ENCODE data around the gene DHPS. TPM values are rescaled to one million over a fixed set of nuclear protein-coding genes. Genes with fewer than 3 reads are reported as not detected.

The DHPS gene
- total and polyA plus RNA-seq, 2 of the 4 experiments (the other 2 are of a cell fraction) = 82.8 to 85.0 TPM

GRCh38 chr19:12730064-12730463 lies 48.4 kb upstream of the DHPS start:
- H3K4me3 ChIP-seq (ENCODE audit: insufficient read depth, low read depth, low read length) = no peak overlapping the region
- no peaks in the 10 kb centered on the region for H3K27me3 ChIP-seq (ENCODE audit: control insufficient read depth, insufficient read depth, low read length)
- DNase-seq (no peak), ATAC-seq (ENCODE audit: low read depth) (no peak)
- no peak overlapping the region for H2BK120ac ChIP-seq (ENCODE audit: low read depth, low read length)
- no peak overlapping the region for H3K56ac ChIP-seq (ENCODE audit: extremely low read depth, insufficient read depth, low read length)
- POLR2A ChIA-PET (ENCODE audit: unreplicated experiment) = no interaction called here
- no peak overlapping the region for H4K5ac ChIP-seq (ENCODE audit: low read depth, low read length)
- H3K23ac ChIP-seq (ENCODE audit: low read depth, low read length) = no peak overlapping the region
- no peak overlapping the region for H3K27ac ChIP-seq (ENCODE audit: insufficient read depth, low read length)
- peaks cover 4% of the 10 kb centered on the region; the same call in 1 of the 2 replicates for H3K9me1 ChIP-seq (ENCODE audit: insufficient read depth, low read length)
- H4K8ac ChIP-seq (ENCODE audit: low read depth in 2 of 2, low read length in 2 of 2) = no peak overlapping the region
- H2AK5ac ChIP-seq (ENCODE audit: low read depth, low read length) = no peak overlapping the region
- H3K18ac ChIP-seq (ENCODE audit: low read depth, low read length) = no peak overlapping the region
- H3K36me3 ChIP-seq (ENCODE audit: control insufficient read depth, insufficient read depth, low read length) = peaks cover 36% of the 10 kb centered on the region
- WGBS, 2 experiments (ENCODE audit: extremely low coverage in 2 of 2, insufficient read length in 1 of 2) = no CpG with 5 or more reads among the region's 3 CpGs
- in situ Hi-C loops (cut with MboI; ENCODE audit: low sequenced_read_pairs) (no loop called here), dilution Hi-C loops (cut with HindIII; ENCODE audit: low sequenced_read_pairs, unreplicated experiment) (no loop called here), intact Hi-C loops (cut with micrococcal nuclease) (no loop called here)
- no peak overlapping the region for H2BK5ac ChIP-seq (ENCODE audit: low read depth, low read length, poor library complexity, severe bottlenecking)
- no peak overlapping the region for H3K4ac ChIP-seq (ENCODE audit: low read depth, low read length)
- CTCF ChIA-PET = no interaction called here
- no peak overlapping the region for H3K14ac ChIP-seq (replicated peaks; ENCODE audit: low read depth, low read length)
- no peak overlapping the region for H3K4me2 ChIP-seq (ENCODE audit: low read depth, low read length)
- H2AFZ ChIP-seq (replicated peaks; ENCODE audit: low read length, poor library complexity) = no peak overlapping the region
- no peak overlapping the region for H2AK9ac ChIP-seq (replicated peaks; ENCODE audit: low read depth, low read length, poor library complexity)
- H3K9ac ChIP-seq (ENCODE audit: low read depth, low read length) = no peak overlapping the region
- BruUV-seq (replicated peaks) = no TSS peak
- H3K9me3 ChIP-seq (ENCODE audit: control insufficient read depth, insufficient read depth, low read length) = no peaks in the 10 kb centered on the region
- TF ChIP-seq MAFK (IDR thresholded peaks at IDR 0.05; ENCODE audit: low read depth, low read length) = no peak
- TF ChIP-seq RAD21 (IDR thresholded peaks at IDR 0.05; ENCODE audit: low read length) = no peak
- no peak for TF ChIP-seq ELK1 (IDR thresholded peaks at IDR 0.05; ENCODE audit: borderline replicate concordance, low read depth, low read length)
- no peak overlapping the region for H4K91ac ChIP-seq (ENCODE audit: insufficient read depth, low read depth, low read length)
- peaks cover 4% of the 10 kb centered on the region for H3K4me1 ChIP-seq (ENCODE audit: control insufficient read depth, insufficient read depth, low read length)
- H3K79me1 ChIP-seq (ENCODE audit: low read depth in 1 of 2, low read length in 2 of 2) = peaks cover 4 to 41% of the 10 kb centered on the region in 2 experiments; a peak in 3 of 4 replicates
- H2BK20ac ChIP-seq (ENCODE audit: low read depth, low read length) = no peak overlapping the region
- no peak overlapping the region for H2BK15ac ChIP-seq (ENCODE audit: low read depth, low read length)
- peaks cover 39% of the 10 kb centered on the region for H4K20me1 ChIP-seq (ENCODE audit: insufficient read depth, low read length)
